ENCODE results near the gene RAB11A. TPM values are rescaled to one million over a fixed set of nuclear protein-coding genes. Genes with fewer than 3 reads are reported as not detected.

Gene RAB11A
- total RNA-seq, result 143 and 146 TPM in 2 replicates

GRCh38 chr15:65869126-65869953 lies at the start of gene RAB11A:
TSS of gene RAB11A (plus strand) at chr15:65869491. CDS start at chr15:65869586, 95 bp downstream.

Other genes with a start within 250 kb of the RAB11A start
- 6.4 and 16.8 TPM in 2 replicates for gene SLC24A1, start 247.6 kb upstream of the RAB11A start, total RNA-seq
- 8.4 and 9.4 TPM in 2 replicates for gene DENND4A, start 77.2 kb upstream of the RAB11A start, total RNA-seq

Data from pericardium fibroblast (primary cell).